ENCODE data around the gene CLEC11A. TPM values are rescaled to one million over a fixed set of nuclear protein-coding genes. Genes with fewer than 3 reads are reported as not detected.

Gene CLEC11A
- total and polyA plus RNA-seq, 9 of the 15 experiments (the other 6 are each of a cell fraction or from before 2014, with no cell fraction given): 0.39 to 43.9 (median 3.4) TPM

DNA sequence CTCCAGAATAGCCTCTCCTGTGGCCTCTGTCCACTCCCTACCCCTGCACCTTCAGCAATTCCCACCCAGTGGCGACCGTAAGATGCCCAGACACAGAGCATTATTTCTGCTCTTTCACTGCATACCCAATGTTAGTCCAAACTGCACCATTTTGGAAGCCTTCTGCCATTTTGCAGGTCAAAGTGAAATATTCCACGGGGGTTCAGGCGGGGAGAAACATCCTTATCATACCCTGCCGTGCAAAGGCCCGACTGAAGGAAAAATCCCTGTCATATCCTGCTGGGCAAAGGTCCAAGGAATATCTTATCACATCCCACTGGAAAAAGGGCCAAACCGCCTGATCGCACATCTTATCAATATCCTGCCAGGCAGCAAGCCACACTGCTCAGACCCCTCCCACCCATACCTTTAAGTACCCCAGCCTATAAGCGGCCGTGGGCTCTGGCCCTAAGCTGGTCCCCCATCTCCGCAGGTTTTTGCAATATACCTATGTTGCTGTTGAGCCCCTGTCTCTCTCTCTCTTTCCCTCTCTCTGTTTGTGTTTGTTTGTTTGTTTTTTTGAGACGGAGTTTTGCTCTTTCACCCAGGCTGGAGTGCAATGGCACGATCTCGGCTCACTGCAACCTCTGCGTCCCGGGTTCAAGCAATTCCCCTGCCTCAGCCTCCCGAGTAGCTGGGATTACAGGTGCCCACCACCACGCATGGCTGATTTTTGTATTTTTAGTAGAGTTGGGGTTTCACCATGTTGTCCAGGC, 18.2 kb downstream of the CLEC11A start (continued):
- TF ChIP-seq RBM22 (IDR thresholded peaks at IDR 0.05; ENCODE audit: low read depth, low read length, poor library complexity, severe bottlenecking) (no peak), ELF4 (CRISPR knock-in tag; IDR thresholded peaks at IDR 0.05) (peak; percentile 67; the same call in 1 of the 2 replicates), ATF1 (CRISPR knock-in tag; IDR thresholded peaks at IDR 0.05) (no peak), ATF1 (tag; IDR thresholded peaks at IDR 0.05) (peak; percentile 32; the same call in 1 of the 2 replicates), RBM15 (IDR thresholded peaks at IDR 0.05; ENCODE audit: insufficient read depth, low read length) (no peak), MEF2D (tag; conservative IDR thresholded peaks at IDR 0.05; ENCODE audit: low read depth) (peak; percentile 69), ZNF766 (CRISPR knock-in tag; conservative IDR thresholded peaks at IDR 0.05) (peak; percentile 64; the same call in 1 of the 2 replicates), ZFP1 (CRISPR knock-in tag; IDR thresholded peaks at IDR 0.05) (no peak), TBL1XR1 (IDR thresholded peaks at IDR 0.05; ENCODE audit: low read length in 2 of 2) (no peak), ZNF121 (CRISPR knock-in tag; conservative IDR thresholded peaks at IDR 0.05) (no peak), NR3C1 (CRISPR knock-in tag; IDR thresholded peaks at IDR 0.05) (no peak), TBP (optimal IDR thresholded peaks at IDR 0.05; ENCODE audit: low read depth, low read length) (no peak), GABPA (tag; conservative IDR thresholded peaks at IDR 0.05; ENCODE audit: low read depth) (peak; percentile 52; the same call in 1 of the 2 replicates), ZNF134 (CRISPR knock-in tag; conservative IDR thresholded peaks at IDR 0.05) (no peak), NCOA1 (IDR thresholded peaks at IDR 0.05; ENCODE audit: low read depth) (peak; percentile 72; the same call in 1 of the 2 replicates), MAFG (tag; conservative IDR thresholded peaks at IDR 0.05) (peak; percentile 50; the same call in 1 of the 2 replicates)
- TF ChIP-seq, protein P1, sequence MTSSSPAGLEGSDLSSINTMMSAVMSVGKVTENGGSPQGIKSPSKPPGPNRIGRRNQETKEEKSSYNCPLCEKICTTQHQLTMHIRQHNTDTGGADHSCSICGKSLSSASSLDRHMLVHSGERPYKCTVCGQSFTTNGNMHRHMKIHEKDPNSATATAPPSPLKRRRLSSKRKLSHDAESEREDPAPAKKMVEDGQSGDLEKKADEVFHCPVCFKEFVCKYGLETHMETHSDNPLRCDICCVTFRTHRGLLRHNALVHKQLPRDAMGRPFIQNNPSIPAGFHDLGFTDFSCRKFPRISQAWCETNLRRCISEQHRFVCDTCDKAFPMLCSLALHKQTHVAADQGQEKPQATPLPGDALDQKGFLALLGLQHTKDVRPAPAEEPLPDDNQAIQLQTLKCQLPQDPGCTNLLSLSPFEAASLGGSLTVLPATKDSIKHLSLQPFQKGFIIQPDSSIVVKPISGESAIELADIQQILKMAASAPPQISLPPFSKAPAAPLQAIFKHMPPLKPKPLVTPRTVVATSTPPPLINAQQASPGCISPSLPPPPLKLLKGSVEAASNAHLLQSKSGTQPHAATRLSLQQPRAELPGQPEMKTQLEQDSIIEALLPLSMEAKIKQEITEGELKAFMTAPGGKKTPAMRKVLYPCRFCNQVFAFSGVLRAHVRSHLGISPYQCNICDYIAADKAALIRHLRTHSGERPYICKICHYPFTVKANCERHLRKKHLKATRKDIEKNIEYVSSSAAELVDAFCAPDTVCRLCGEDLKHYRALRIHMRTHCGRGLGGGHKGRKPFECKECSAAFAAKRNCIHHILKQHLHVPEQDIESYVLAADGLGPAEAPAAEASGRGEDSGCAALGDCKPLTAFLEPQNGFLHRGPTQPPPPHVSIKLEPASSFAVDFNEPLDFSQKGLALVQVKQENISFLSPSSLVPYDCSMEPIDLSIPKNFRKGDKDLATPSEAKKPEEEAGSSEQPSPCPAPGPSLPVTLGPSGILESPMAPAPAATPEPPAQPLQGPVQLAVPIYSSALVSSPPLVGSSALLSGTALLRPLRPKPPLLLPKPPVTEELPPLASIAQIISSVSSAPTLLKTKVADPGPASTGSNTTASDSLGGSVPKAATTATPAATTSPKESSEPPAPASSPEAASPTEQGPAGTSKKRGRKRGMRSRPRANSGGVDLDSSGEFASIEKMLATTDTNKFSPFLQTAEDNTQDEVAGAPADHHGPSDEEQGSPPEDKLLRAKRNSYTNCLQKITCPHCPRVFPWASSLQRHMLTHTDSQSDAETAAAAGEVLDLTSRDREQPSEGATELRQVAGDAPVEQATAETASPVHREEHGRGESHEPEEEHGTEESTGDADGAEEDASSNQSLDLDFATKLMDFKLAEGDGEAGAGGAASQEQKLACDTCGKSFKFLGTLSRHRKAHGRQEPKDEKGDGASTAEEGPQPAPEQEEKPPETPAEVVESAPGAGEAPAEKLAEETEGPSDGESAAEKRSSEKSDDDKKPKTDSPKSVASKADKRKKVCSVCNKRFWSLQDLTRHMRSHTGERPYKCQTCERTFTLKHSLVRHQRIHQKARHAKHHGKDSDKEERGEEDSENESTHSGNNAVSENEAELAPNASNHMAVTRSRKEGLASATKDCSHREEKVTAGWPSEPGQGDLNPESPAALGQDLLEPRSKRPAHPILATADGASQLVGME (CRISPR knock-in tag; IDR thresholded peaks at IDR 0.05): no peak
- TF ChIP-seq, protein P2, sequence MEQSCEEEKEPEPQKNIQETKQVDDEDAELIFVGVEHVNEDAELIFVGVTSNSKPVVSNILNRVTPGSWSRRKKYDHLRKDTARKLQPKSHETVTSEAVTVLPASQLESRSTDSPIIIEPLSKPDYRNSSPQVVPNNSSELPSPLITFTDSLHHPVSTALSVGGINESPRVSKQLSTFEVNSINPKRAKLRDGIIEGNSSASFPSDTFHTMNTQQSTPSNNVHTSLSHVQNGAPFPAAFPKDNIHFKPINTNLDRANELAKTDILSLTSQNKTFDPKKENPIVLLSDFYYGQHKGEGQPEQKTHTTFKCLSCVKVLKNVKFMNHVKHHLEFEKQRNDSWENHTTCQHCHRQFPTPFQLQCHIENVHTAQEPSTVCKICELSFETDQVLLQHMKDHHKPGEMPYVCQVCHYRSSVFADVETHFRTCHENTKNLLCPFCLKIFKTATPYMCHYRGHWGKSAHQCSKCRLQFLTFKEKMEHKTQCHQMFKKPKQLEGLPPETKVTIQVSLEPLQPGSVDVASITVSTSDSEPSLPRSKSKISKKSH (CRISPR knock-in tag; IDR thresholded peaks at IDR 0.05): no peak
